ENCODE measurements around the gene TRH.

Gene TRH

GRCh38 chr3:129974833-129975704 lies 549 bp downstream of the TRH start:
- H3K27ac ChIP-seq: no peak overlapping the region
- TF ChIP-seq CTCF (conservative IDR thresholded peaks at IDR 0.05): no peak

DNA sequence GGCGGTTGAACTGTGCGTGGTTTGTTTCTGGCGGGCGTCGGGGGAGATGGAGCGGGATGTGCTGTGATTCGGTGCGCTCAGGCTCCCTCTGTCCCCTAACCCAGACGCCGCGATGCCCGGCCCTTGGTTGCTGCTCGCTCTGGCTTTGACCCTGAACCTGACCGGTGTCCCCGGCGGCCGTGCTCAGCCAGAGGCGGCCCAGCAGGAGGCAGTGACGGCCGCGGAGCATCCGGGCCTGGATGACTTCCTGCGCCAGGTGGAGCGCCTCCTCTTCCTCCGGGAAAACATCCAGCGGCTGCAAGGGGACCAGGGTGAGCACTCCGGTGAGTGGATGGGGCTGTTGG lies 1.2 kb downstream of the TRH start:
- no peak overlapping the region for H3K27ac ChIP-seq
- TF ChIP-seq CTCF (conservative IDR thresholded peaks at IDR 0.05): no peak

DNA sequence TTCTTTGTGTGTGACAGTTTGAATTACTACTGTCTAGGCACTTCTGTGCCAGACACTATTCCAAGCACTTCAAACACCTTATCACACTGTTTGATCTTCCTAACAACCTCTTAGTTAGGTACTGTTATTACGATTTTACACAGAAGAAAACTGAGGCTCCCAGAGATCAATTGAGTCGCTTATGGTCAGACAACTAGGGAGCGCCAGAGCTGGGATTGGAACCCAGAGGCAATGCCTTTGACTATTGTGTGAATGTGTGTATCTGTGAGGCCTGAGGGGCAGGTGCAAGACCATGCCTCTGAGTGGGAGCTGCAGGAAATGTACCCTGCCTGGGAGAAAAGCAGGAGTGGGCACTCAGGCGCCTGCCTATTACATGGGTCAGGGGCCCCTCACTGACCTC lies 1.8 kb downstream of the TRH start:
- no peak overlapping the region for H3K27ac ChIP-seq
- TF ChIP-seq CTCF (conservative IDR thresholded peaks at IDR 0.05): no peak

DNA sequence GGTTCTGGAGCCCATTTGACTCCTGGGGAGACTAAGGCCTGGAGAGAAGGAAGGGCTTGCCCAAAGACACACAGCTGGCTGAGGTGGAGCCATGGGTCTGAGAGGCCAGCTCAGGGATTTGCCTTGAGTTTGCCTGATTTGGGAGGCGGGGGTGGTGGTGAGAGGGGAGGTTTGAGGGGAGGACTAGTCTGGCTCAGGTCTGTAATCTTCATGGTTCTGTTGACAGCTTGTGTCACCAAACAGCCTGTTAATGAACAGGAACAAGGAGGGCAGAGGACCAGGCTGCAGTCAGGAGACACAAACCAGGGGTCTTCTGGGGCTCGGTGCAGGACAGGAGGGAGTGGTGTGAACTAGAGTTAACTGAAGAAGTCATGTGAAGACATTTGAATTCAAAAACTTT lies 3.6 kb downstream of the TRH start:
- TF ChIP-seq CTCF (conservative IDR thresholded peaks at IDR 0.05): no peak
- no peak overlapping the region for H3K27ac ChIP-seq

GRCh38 chr3:129979905-129980304 lies 5.4 kb downstream of the TRH start:
- H3K27ac ChIP-seq: no peak overlapping the region
- no peak for TF ChIP-seq CTCF (conservative IDR thresholded peaks at IDR 0.05)

DNA sequence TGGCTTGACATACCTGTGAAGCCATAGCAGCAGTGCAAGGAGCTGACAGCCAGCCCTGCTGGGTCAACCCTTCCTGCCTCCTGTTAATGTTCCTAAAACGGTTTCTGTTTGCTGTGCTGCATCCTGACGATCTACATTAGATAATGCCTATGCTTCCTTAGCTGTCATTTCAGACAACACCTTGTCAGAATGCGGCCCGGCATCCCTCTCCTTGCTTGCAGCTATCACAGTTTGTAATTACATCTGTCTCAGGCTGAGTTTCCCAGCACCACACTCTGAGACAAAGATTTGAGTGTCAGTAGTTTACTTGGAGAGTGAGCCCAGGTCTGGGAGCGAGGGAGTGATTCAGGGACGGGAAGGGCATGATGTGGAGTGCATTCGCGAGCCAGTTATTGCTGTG lies 9.0 kb downstream of the TRH start:
- TF ChIP-seq CTCF (conservative IDR thresholded peaks at IDR 0.05): no peak
- H3K27ac ChIP-seq: no peak overlapping the region

DNA sequence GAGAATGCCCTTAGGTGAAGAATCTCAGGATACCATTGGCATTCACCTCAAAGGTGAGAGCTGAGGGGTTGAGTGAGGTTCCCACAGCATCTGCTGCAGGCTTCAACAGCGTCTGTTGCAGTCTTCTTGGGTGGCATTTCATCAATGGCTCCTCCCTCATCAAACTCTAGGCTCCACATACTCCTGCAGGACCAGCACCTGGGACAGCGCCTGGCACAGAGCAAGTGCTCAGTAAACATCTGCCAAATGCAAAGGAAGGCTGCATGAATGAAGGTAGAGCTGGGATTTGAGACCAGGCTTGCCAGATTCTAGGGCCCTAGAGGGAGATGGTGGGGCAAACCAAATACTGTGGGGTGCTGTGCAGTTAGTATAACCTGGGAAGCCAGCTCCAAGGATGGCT lies 9.6 kb downstream of the TRH start:
- TF ChIP-seq CTCF (conservative IDR thresholded peaks at IDR 0.05): no peak
- H3K27ac ChIP-seq: no peak overlapping the region
